ENCODE data around the gene SNU13.
"Not testable (repeated sequence)": the region's sequence is repeated elsewhere in the genome, so short reads cannot be mapped to it uniquely, and the experiment has no call there.

The SNU13 gene

GRCh38 chr22:41647771-41648170 is 40.9 kb downstream of the SNU13 start:
- in situ Hi-C loops (cut with HindIII; ENCODE audit: low sequenced_read_pairs) = no loop called here

DNA sequence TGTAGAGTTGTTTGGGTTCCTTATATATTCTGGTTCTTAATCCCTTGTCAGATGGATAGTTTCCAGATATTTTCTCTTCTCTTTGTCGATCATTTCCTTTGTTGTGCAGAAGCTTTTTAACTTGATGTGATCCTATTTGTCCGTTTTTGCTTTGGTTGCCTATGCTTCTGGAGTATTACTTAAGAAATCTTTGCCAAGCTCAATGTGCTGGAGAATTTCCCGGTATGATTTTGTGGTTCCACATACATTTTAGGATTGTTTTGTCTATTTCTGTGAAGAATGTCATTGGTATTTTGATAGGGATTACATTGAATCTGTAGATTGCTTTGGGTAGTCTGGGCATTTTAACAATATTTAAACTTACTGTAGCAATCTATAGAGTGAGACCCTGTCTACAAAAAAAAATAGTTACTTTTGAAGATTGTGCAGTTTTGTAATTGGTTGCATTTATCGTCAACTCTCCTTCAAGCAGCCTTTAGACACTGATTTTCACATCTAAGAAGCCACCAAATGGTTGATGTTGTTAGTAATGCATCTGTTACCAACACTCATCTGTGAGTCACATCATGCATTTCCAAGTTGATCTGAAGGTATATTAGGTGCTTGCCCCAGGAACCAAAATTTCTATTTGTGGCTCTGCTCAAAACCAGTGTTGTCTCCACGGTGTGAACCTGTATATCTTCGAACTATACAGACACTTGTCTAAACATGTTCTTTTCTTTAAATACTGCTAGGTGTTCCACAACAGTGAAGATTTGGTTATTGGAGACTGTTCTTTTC is 46.1 kb downstream of the SNU13 start:
- in situ Hi-C loops (cut with HindIII; ENCODE audit: low sequenced_read_pairs) = no loop called here

GRCh38 chr22:41641854-41642253 is 46.8 kb downstream of the SNU13 start:
- in situ Hi-C loops (cut with HindIII; ENCODE audit: low sequenced_read_pairs) = no loop called here

- in situ Hi-C loops (cut with HindIII; ENCODE audit: low sequenced_read_pairs) = no loop called here
Measured at GRCh38 chr22:41638748-41639147, 49.9 kb downstream of the SNU13 start.

- in situ Hi-C loops (cut with HindIII; ENCODE audit: low sequenced_read_pairs) = no loop called here
Measured at GRCh38 chr22:41638124-41638523, 50.5 kb downstream of the SNU13 start.

- in situ Hi-C loops (cut with HindIII; ENCODE audit: low sequenced_read_pairs) = not testable (repeated sequence)
Measured at GRCh38 chr22:41637623-41638022, 51.0 kb downstream of the SNU13 start.

DNA sequence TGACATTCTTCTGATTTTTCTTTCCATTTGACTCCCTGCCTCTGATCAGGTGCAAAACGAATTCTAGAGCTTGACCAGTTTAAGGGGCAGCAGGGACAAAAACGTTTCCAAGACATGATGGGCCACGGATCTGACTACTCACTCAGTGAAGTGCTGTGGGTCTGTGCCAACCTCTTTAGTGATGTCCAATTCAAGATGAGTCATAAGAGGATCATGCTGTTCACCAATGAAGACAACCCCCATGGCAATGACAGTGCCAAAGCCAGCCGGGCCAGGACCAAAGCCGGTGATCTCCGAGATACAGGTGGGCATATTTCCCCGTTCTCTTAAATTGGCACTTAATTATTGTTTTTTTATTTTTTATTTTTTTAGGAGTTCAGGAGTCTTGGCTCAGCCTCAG is 52.2 kb downstream of the SNU13 start:
- in situ Hi-C loops (cut with HindIII; ENCODE audit: low sequenced_read_pairs) = no loop called here

GRCh38 chr22:41634610-41635009 is 54.1 kb downstream of the SNU13 start:
- in situ Hi-C loops (cut with HindIII; ENCODE audit: low sequenced_read_pairs) = not testable (repeated sequence)

DNA sequence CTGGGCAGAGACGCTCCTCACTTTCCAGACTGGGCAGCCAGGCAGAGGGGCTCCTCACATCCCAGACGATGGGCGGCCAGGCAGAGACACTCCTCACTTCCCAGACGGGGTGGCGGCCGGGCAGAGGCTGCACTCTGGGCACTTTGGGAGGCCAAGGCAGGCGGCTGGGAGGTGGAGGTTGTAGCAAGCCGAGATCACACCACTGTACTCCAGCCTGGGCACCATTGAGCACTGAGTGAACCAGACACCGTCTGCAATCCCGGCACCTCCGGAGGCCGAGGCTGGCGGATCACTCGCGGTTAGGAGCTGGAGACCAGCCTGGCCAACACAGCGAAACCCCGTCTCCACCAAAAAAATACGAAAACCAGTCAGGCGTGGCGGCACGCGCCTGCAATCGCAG is 57.1 kb downstream of the SNU13 start:
- in situ Hi-C loops (cut with HindIII; ENCODE audit: low sequenced_read_pairs) = not testable (repeated sequence)

DNA sequence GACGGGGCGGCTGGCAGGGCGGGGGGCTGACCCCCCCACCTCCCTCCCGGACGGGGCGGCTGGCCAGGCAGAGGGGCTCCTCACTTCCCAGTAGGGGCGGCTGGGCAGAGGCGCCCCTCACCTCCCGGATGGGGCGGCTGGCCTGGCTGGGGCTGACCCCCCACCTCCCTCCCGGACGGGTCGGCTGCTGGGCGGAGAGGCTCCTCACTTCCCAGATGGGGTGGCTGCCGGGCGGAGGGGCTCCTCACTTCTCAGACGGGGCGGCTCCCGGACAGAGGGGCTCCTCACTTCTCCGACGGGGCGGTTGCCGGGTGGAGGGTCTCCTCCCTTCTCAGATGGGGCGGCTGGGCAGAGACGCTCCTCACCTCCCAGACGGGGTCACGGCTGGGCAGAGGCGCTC is 57.6 kb downstream of the SNU13 start:
- in situ Hi-C loops (cut with HindIII; ENCODE audit: low sequenced_read_pairs) = not testable (repeated sequence)

- in situ Hi-C loops (cut with HindIII; ENCODE audit: low sequenced_read_pairs) = no loop called here
Measured at GRCh38 chr22:41625577-41625976, 63.1 kb downstream of the SNU13 start.
